GM23248 (cell line): ENCODE results near the gene PLXDC2. TPM values are rescaled to one million over a fixed set of nuclear protein-coding genes. Genes with fewer than 3 reads are reported as not detected.

Experiments used
- DNase-seq: peaks from one replicate; pipeline ENCODE4 v3.0.0-alpha.2; 2015
- H2AFZ ChIP-seq: fragments of 200-600 bp; sonication (generic); 2 replicates; pipeline ENCODE4 v1.6.1; 2016; ENCODE audit warnings: antibody characterized with exemption
- H3F3A ChIP-seq: fragments of 200-600 bp; sonication (generic); 2 replicates; pipeline ENCODE4 v1.6.1; 2016; ENCODE audit warnings: mild to moderate bottlenecking, antibody characterized with exemption, mixed run types; ENCODE audit not compliant: insufficient read depth
- H3K27ac ChIP-seq: fragments of 200-600 bp; sonication (generic); 2 replicates; pipeline ENCODE4 v1.5.1; 2016; ENCODE audit warnings: mild to moderate bottlenecking
- H3K27me3 ChIP-seq: fragments of 200-600 bp; sonication (generic); replicated peaks from 2 replicates; pipeline ENCODE4 v1.6.1; 2016; ENCODE audit warnings: mild to moderate bottlenecking; ENCODE audit not compliant: insufficient read depth
- H3K36me3 ChIP-seq: fragments of 200-600 bp; sonication (generic); 2 replicates; pipeline ENCODE4 v1.6.1; 2016; ENCODE audit warnings: low read depth, mild to moderate bottlenecking
- H3K4me1 ChIP-seq: fragments of 200-600 bp; sonication (generic); 2 replicates; pipeline ENCODE4 v1.6.1; 2016; ENCODE audit warnings: mild to moderate bottlenecking; ENCODE audit not compliant: insufficient read depth
- H3K4me2 ChIP-seq: fragments of 200-600 bp; sonication (generic); one replicate; pipeline ENCODE4 v1.6.1; 2016; ENCODE audit warnings: mild to moderate bottlenecking; ENCODE audit not compliant: unreplicated experiment
- H3K4me3 ChIP-seq: fragments of 200-600 bp; sonication (generic); 2 replicates; pipeline ENCODE4 v1.5.1; 2016; ENCODE audit warnings: mild to moderate bottlenecking
- H3K79me2 ChIP-seq: fragments of 200-600 bp; sonication (generic); 2 replicates; pipeline ENCODE4 v1.6.1; 2016; ENCODE audit warnings: mild to moderate bottlenecking; ENCODE audit not compliant: insufficient read depth
- H3K9ac ChIP-seq: fragments of 200-600 bp; sonication (generic); 2 replicates; pipeline ENCODE4 v1.6.1; 2016; ENCODE audit warnings: mild to moderate bottlenecking
- H3K9me2 ChIP-seq: fragments of 200-600 bp; sonication (generic); 2 replicates; pipeline ENCODE4 v1.6.1; 2016; ENCODE audit warnings: mixed run types, mild to moderate bottlenecking, moderate library complexity; ENCODE audit not compliant: insufficient read depth
- H3K9me3 ChIP-seq: fragments of 200-600 bp; sonication (generic); one replicate; pipeline ENCODE4 v1.6.1; 2017; ENCODE audit warnings: low read depth
- H4K20me1 ChIP-seq: fragments of 200-600 bp; sonication (generic); 2 replicates; pipeline ENCODE4 v1.6.0; 2016; ENCODE audit not compliant: insufficient read depth
- EZH2 ChIP-seq: fragments of 200-600 bp; sonication (generic); IDR thresholded peaks from 2 replicates; pipeline ENCODE4 v1.6.1; 2018; ENCODE audit warnings: antibody characterized with exemption, mild to moderate bottlenecking; ENCODE audit not compliant: insufficient read depth, poor library complexity, severe bottlenecking
- EZH2phosphoT487 ChIP-seq: fragments of 200-600 bp; sonication (generic); IDR thresholded peaks from 2 replicates; pipeline ENCODE4 v1.6.1; 2018; ENCODE audit warnings: antibody characterized with exemption, moderate library complexity, mild to moderate bottlenecking, low read depth; ENCODE audit not compliant: insufficient read depth
- WGBS, 2 experiments: methylation state at CpG; one replicate each; pipeline ENCODE4 v1.1.6; 2015 to 2017; ENCODE audit warnings: low lambda C conversion rate in 2 of 2, low coverage in 1 of 2; ENCODE audit errors: missing lambda C conversion rate in 2 of 2; 5-methylcytosine and 5-hydroxymethylcytosine counted together
- in situ Hi-C: fragments of 300-500 bp; cut with MboI; formaldehyde crosslinking; loops from 2 replicates; pipeline ENCODE4 v1.15.0; 2020
- polyA plus RNA-seq: library from polyadenylated mRNA; unstranded; fragments of >200 nt; fragmentation: Nextera tagmentation; extraction: Ambion mirVana; gene quantifications from 2 replicates; pipeline ENCODE4 v1.2.1, GENCODE V29; 2016
- total RNA-seq: library from RNA; depleted of rRNA; stranded (reverse); fragments of >200 nt; shearing (Covaris generic); gene quantifications from 2 replicates; pipeline ENCODE4 v1.2.3, GENCODE V29; 2014

PLXDC2 gene
- total and polyA plus RNA-seq, 2 experiments from 2014 or later, result 0.81 to 2.3 TPM

DNA sequence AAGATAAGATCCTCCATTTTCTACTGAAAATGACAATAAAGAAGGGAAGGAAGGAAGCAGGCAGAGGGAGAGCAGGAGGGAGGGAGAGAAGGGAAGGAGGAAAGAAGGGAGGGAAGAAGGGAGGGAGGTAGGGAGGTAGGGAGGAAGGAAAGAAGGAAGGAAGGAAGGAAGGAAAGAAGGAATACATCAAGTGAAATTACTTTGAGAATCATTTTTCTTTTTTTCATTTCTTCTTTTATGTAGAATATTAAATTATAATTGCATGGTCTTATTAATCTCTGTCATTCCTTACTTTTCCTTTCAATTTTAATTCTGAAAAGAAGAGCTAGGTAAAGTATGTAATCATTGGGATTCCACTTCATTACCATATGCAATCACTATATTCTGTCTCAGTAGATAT, 97.8 kb downstream of the PLXDC2 start:
- H4K20me1 ChIP-seq, result no peaks in the 10 kb centered on the region
- H3K27ac ChIP-seq, result no peak overlapping the region
- H3K9me3 ChIP-seq, result peaks cover 5% of the 10 kb centered on the region
- no peaks in the 10 kb centered on the region for H3K36me3 ChIP-seq
- H3K27me3 ChIP-seq, result no peaks in the 10 kb centered on the region
- no peaks in the 10 kb centered on the region for H3F3A ChIP-seq
- H3K9me2 ChIP-seq, result no peaks in the 10 kb centered on the region
- in situ Hi-C loops, result no loop called here
- TF ChIP-seq EZH2 (no peak), EZH2phosphoT487 (no peak)
- no peak overlapping the region for H3K4me3 ChIP-seq
- no peaks in the 10 kb centered on the region for H3K79me2 ChIP-seq
- no peak overlapping the region for H3K9ac ChIP-seq
- H2AFZ ChIP-seq, result no peak overlapping the region
- no peak for DNase-seq
- no peak overlapping the region for H3K4me2 ChIP-seq
- no peaks in the 10 kb centered on the region for H3K4me1 ChIP-seq

DNA sequence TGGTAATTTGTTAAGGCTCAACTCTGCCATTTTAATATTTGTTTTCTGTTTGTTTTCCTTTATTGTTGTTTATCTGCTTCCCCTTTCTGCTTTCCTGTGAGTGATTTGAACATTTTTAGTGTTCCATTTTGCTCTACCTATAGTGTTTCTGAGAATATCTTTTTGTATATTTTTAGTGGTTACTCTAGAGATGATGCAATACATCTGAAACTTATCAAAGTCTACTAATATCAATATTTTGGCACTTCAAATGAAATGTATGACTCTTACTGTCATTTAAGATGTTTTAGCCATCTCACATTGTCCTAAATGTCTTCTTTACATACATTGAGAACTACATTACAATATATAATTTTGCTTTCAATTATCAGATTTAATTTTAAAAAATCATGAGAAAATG, 98.9 kb downstream of the PLXDC2 start:
- no peaks in the 10 kb centered on the region for H3K9me2 ChIP-seq
- H3K4me3 ChIP-seq, result no peak overlapping the region
- no peaks in the 10 kb centered on the region for H3K36me3 ChIP-seq
- H2AFZ ChIP-seq, result no peak overlapping the region
- no peaks in the 10 kb centered on the region for H3K79me2 ChIP-seq
- peaks cover 5% of the 10 kb centered on the region for H3K9me3 ChIP-seq
- no peaks in the 10 kb centered on the region for H3K4me1 ChIP-seq
- H3K27me3 ChIP-seq, result no peaks in the 10 kb centered on the region
- in situ Hi-C loops, result no loop called here
- H3F3A ChIP-seq, result no peaks in the 10 kb centered on the region
- no peak overlapping the region for H3K27ac ChIP-seq
- H3K9ac ChIP-seq, result no peak overlapping the region
- no peaks in the 10 kb centered on the region for H4K20me1 ChIP-seq
- TF ChIP-seq EZH2 (no peak), EZH2phosphoT487 (no peak)
- no peak overlapping the region for H3K4me2 ChIP-seq
- DNase-seq, result no peak

DNA sequence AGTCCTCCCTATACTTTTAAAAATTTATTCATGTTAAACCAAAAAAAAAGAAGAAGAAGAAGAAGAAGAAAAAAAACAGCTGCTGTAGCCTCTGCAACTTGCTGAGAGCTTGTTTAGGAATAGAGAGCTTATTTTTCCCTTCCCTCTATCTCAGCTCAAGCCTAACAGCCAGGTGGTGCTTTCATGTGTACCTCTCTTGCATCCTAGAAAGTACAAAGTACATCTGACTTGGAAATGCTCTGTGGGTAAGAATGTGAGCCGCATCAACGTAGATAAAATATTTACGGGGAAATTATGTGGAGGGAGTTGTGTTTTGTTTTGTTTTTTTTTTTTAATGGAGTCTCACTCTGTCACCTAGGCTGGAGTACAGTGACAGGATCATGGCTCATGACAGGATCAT, 99.6 kb downstream of the PLXDC2 start:
- no peak for DNase-seq
- Histone ChIP-seq H3K4me2 (no peak overlapping the region), H3K9ac (no peak overlapping the region), H3K4me1 (no peaks in the 10 kb centered on the region), H3K9me2 (no peaks in the 10 kb centered on the region), H3K79me2 (no peaks in the 10 kb centered on the region), H3K27me3 (no peaks in the 10 kb centered on the region), H3K36me3 (no peaks in the 10 kb centered on the region), H3K27ac (no peak overlapping the region), H4K20me1 (no peaks in the 10 kb centered on the region), H3K4me3 (no peak overlapping the region), H3K9me3 (peaks cover 5% of the 10 kb centered on the region), H3F3A (no peaks in the 10 kb centered on the region; the same call in 1 of the 2 replicates), H2AFZ (no peak overlapping the region)
- TF ChIP-seq EZH2phosphoT487 (no peak), EZH2 (no peak)
- in situ Hi-C loops, result no loop called here
- WGBS, 2 experiments, result 77 to 82% methylated on average over 3 of the region's 3 CpGs

DNA sequence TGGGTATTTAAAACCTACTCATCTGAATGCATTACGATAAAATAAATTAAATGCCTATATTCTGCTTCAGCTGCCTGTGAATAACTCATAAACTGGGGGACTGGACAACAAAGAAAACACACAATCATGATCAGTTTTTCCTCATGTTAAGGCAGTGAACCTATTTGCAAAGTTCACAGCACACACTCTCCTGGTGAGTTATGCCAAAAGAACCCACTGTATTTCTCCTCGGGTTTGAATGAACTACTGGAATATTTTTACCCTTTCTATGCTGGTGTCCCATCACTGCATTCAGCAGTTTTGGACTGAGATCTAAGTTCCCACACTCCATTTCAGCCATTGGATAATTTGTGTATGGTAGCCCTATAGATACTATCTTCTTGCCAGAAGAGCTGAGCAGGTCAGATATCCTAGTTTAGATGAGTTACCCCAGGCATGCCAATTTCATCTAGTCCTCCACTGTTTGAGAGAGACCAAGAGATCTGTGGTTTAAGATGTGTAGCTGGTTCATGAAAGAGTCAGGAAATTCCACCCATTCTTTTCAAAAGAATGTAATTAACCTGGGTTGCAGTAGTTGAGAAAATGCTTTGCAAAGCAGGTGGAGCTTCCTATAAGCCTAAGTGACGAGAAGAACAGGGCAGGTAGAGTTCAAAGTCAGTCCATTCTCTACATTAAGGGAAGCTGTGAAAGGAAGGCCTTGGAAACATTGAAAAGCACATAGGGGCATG, 101.7 kb downstream of the PLXDC2 start:
- no peak overlapping the region for H3K4me3 ChIP-seq
- in situ Hi-C loops, result no loop called here
- peaks cover 17% of the 10 kb centered on the region for H3K4me1 ChIP-seq
- H3K27ac ChIP-seq, result no peak overlapping the region
- WGBS, 2 experiments, result 44 to 50% methylated on average over 3 of the region's 3 CpGs
- no peak overlapping the region for H3K9ac ChIP-seq
- DNase-seq, result no peak
- H3K27me3 ChIP-seq, result no peaks in the 10 kb centered on the region
- H3K9me2 ChIP-seq, result no peaks in the 10 kb centered on the region
- H4K20me1 ChIP-seq, result no peaks in the 10 kb centered on the region
- no peak for TF ChIP-seq EZH2phosphoT487
- no peak for TF ChIP-seq EZH2
- peaks cover 21% of the 10 kb centered on the region for H3F3A ChIP-seq
- H3K36me3 ChIP-seq, result no peaks in the 10 kb centered on the region
- H3K9me3 ChIP-seq, result peaks cover 5% of the 10 kb centered on the region
- no peak overlapping the region for H2AFZ ChIP-seq
- no peaks in the 10 kb centered on the region for H3K79me2 ChIP-seq
- no peak overlapping the region for H3K4me2 ChIP-seq

DNA sequence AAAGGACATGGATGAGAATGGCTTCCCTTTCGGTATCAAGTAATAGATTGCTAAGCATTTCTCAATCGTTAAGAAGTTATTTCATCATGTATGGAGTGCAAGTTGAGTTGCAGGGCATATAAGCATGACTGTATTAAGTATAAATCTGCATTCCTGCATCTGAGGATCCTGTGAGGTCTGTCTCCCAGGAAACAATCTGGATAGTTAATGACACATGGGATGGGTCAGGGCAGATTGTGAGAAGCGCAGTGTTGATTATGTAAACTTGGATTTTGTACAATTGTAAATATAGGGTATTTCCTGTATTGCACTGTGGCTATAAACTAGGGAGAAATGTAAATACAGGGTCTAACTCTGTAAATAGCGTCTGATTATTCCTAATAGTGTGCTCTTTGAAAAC, 102.6 kb downstream of the PLXDC2 start:
- H3K27ac ChIP-seq, result no peak overlapping the region
- no peak overlapping the region for H3K4me2 ChIP-seq
- no peaks in the 10 kb centered on the region for H3K79me2 ChIP-seq
- H4K20me1 ChIP-seq, result no peaks in the 10 kb centered on the region
- in situ Hi-C loops, result no loop called here
- peaks cover 24% of the 10 kb centered on the region for H3K4me1 ChIP-seq
- peaks cover 5% of the 10 kb centered on the region for H3K9me3 ChIP-seq
- no peaks in the 10 kb centered on the region for H3K27me3 ChIP-seq
- no peak overlapping the region for H3K4me3 ChIP-seq
- WGBS, 2 experiments, result 39 to 41% methylated on average over 4 of the region's 4 CpGs
- no peaks in the 10 kb centered on the region for H3K36me3 ChIP-seq
- H3K9me2 ChIP-seq, result no peaks in the 10 kb centered on the region
- H2AFZ ChIP-seq, result no peak overlapping the region
- TF ChIP-seq EZH2, result no peak
- H3F3A ChIP-seq, result peaks cover 24% of the 10 kb centered on the region
- no peak overlapping the region for H3K9ac ChIP-seq
- DNase-seq, result peak; percentile 7
